ENCODE measurements around the gene HECTD4.
A peak's percentile ranks its signal among the peaks of the same experiment; 100 is the strongest.
"Not testable (repeated sequence)": the region's sequence is repeated elsewhere in the genome, so short reads cannot be mapped to it uniquely, and the experiment has no call there.

The HECTD4 gene

DNA sequence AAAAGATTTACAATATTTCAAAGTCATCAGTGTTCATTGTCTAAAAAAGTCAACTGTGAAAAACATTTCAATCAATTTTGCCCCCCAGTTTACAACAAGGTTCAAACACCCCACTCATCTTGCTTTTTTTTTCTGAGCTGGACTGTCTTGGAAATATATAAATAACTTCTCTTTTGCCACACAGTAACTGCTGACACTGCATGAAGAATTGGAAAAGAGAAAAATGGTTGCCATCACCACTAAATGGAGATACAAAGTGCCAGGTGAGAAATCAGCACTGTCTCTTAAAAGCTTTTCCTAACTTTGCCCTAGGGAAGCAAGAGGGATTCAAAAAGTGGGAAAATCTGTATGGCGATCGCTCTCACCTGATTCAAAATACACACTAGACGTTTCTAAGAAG is 155.5 kb downstream of the HECTD4 start:
- intact Hi-C loops (cut with DNase I), result no loop called here
- no peak for DNase-seq

DNA sequence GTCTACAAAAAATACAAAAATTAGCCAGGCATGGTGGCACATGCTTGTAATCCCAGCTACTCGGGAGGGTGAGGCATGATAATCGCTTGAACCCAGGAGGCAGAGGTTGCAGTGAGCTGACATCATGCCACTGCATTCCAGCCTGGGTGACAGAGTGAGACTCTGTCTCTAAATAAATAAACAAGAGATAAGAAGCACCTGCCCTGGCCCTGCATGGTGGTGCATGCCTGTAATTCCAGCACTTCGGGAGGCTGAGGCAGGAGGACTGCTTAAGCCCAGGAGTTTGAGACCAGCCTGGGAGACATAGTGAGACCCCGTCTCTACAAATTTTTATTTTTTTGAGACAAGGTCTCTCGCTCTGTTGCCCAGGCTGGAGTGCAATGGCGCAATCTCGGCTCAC is 161.6 kb downstream of the HECTD4 start:
- DNase-seq; intact Hi-C loops (cut with DNase I): not testable (repeated sequence)

DNA sequence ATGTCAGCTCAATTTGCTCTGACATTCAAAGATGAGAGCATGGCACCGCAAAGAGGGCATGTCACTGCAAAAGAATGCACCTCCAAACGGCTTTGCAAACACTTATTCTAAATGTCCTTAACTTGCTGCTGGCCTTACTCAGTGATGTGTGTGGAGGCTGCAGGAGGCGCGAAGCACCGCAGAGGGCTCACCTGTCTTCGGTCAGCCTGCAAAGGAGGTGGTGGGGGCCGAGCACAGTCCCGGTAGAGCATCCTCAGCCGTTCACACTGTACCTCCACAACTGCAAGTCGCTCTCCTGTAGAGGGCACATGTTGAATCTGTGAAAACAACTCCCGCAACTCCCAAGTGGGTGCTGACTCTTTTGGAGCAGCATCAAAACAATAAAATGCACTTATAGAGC is 163.0 kb downstream of the HECTD4 start:
- intact Hi-C loops (cut with DNase I), result no loop called here

DNA sequence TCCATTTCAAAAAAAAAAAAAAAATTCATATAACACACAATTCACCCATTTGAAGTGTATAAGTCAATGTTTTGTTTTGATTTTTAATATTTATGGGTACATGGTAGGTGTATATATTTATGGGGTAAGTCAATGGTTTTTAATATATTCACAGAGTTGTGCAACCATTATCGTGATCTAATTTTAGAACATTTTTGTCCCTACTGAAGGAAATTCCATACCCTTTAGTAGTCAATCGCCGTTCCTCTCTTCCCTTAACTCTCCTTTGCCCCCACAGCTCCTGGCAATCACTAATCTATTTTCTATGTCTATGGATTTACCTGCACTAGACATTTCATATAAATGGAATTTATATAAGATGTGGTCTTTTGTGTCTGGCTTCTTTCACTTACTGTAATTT is 164.1 kb downstream of the HECTD4 start:
- intact Hi-C loops (cut with DNase I), result no loop called here

More for the DNA sequence above, 163.0 kb downstream of the HECTD4 start:
- no peak for DNase-seq

DNA sequence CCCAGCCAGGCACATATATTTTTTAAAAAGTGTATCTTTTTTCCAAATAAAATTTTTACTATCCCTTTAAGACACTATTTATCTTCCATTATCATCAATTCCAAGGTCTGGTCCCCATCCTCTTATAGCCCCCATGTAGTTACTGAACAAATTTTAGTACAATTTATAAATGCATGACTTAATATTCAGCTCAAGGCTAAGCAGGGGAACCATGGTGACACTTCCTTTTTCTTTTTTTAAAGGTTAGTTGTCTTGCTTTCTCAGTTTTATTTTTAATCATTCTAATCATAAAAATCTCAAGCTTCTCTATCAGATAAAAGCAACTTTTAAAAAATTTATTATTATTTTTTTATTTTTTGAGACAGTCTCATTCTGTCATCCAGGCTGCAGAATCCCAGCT is 164.6 kb downstream of the HECTD4 start:
- DNase-seq, result no peak
- intact Hi-C loops (cut with DNase I), result no loop called here

More for the DNA sequence above, 164.1 kb downstream of the HECTD4 start:
- DNase-seq, result no peak

DNA sequence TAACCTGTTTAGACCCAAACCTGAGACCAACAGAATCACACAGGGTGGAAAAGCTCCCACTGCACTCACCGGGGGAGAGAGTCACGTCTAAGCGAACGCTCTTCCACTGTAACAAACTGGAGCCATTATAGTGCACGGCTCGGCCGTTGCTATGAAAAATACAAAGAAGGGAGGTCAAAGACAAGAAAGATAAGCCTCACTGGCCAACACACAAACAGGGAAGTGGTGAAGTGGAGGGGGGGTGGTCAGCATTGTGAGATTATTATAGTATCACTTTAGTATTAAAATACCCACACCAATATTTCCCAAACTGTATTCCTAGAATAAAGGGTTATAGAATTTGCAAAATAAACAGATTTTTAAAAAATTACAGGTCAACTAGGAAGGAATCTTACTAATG is 166.0 kb downstream of the HECTD4 start:
- no peak for DNase-seq
- intact Hi-C loops (cut with DNase I), result no loop called here

DNA sequence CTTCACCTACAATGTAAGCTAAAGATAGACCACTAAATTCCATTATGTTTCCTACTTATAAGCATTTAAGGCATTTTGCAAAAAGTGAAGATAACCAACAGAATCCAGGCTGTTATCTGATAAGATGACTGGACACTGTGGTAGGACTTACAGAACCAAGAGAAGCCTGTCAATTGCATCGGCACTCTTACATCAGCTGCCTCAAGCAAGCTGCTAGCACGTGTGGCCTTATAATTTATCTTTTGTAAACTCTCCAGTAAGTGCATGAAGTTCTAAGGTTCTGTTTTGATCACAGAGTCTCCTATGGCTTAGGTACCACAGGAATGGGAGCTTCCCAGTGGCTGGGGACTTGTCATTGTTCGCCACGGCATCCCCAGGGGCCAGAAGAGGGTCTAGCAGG is 168.2 kb downstream of the HECTD4 start:
- intact Hi-C loops (cut with DNase I), result no loop called here
- DNase-seq, result no peak

DNA sequence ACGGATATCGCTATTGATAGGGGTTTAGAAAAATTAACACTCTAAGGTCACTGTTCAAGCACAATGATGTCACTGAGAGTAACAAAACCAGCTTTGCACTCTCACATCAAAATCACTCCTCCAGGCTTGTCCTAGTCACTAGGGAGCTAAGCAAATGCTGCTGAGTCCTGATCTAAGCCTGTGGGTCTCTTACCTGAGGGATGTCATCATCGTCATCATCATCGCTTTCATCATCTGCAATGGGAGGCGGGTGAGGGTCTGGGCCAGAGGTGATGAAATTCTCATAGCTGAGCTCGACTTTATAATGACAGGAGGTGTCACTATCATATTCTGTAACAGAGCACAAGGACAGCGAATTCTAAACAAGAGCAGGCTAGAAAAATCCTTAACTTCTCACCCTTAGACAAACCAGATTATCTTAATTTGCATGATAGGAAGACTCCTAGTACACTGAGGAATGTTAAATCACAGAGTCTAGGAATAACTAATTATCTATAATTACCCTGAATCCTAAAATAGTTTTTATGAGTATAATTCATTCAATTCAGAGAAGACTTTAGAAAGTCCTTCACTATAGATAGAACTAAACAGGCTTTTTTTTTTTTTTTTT is 173.8 kb downstream of the HECTD4 start:
- DNase-seq, result no peak
- intact Hi-C loops (cut with DNase I), result no loop called here

DNA sequence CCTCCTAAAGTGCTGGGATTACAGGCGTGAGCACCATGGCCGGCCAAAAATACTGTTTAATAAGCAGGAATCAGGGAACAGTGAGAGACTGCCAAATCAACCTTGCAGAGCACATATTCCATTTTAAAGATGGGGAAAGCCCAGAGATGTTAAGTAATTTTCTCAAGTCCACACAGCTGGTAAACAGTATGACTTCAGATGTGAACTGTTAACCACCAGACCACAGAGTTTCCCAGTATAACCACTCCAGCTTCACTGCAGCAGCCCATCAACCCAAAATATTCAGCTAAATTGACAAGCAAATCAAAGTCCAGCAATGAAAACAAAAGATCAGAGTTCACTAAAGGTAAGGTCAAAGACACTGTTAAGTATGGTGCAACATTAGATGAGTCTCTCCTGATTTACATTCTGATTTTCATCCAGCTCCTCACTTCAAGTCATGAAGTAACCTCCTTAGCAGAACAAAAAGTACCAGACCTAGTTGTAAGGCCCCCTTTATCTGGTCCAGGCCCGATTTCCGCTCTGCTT is 174.8 kb downstream of the HECTD4 start:
- DNase-seq, result no peak
- intact Hi-C loops (cut with DNase I), result no loop called here

DNA sequence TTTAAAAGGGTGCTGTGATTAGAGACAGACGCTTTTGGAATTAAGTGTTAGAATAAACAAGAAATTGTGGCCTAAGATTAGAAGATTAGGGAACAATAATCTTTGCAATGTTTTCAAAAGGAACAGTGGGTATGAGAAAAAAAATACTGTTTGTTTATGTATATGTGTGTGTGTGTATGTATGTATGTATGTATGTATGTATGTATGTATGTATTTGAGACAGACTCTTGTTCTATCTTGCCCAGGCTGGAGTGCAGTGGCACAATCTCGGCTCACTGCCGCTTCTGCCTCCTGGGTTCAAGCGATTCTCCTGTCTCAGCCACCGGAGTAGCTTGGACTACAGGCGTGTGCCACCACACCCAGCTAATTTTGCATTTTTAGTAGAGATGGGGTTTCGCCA is 175.3 kb downstream of the HECTD4 start:
- no peak for DNase-seq
- intact Hi-C loops (cut with DNase I), result no loop called here

DNA sequence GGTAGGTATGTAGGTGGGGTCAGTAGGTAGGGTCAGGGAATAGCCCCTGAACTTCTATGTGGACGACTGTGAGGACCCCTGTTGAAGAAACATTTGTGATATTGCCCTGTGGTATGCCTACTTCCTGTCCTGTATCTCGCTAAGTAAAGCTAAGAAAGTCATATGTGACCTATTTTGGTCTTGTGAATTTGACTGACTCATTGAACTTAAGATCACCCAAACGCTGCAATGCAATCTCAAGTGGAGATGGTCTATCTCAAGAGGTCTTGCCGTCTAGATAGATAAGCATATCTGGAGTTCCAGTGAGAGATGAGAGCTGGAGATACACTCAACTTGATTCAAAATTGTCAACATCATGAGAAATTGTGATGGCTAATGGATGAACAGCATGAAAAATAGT is 183.1 kb downstream of the HECTD4 start:
- intact Hi-C loops (cut with DNase I), result loop anchor here (5.0 kb wide), 1 partner anchor 188 kb away; no protein-coding TSS in a partner anchor
- DNase-seq, result no peak

DNA sequence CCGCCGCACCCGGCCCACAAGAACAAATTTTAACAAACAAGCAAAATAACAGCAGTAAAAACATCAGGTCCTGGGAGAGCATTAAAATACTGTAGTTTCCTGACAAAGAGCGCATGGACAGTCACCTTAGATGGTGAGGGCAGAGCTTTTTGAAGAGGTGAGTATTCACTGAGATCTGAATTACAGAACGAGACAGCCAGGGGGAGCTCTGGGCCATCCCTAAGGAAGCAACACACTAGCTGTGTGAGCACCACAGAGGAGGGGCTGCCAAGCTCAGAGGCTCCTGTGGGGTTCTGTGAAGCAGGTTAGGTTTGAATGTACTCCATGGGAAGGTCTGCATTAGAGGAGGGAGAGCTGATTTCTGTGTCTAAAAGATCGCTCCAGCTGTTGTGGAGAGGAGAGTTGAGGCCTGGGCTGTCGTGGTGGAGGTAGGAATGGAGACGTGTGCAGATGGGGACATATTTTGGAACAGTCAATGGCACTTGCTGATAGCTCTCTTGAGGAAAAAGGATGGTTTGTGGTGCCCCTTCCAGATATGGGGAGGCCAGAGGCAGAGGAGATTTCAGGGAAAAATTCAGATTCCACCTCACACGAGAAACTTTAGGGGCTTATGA is 184.0 kb downstream of the HECTD4 start:
- peak in 7 of 10 donors; percentile 47 to 94 (median 66) for DNase-seq
- intact Hi-C loops (cut with DNase I), result loop anchor here (5.0 kb wide), 1 partner anchor 189 kb away; no protein-coding TSS in a partner anchor

DNA sequence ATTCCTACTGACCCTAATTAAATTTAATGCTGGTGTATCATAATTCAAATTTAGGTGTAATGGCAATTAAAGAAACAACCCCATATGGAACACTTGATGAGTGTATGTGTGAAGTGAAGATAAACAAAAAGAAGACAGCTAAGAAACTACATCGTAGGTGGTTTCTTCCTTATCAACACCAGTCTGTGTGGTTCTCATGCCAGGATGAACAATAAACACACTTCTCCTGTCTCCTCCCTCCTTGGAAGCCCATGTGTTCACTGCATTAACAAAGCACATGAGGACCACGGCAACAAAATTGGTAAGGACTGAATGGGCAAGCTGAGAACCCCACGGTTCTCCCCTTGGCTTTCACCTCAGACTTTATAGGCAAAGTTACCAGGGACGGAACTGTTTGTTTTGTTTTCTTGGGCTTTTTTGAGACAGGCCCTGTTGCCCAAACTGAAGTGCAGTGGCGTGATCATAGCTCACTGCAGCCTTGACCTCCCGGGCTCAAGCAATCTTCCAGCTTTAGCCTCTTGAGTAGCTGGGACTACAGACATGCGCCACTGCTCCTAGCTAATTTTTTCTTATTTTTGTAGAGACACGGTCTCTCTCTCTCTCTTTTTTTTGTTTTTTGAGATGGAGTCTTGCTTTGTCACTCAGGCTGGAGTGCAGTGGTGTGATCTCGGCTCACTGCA is 185.9 kb downstream of the HECTD4 start:
- DNase-seq, result no peak
- intact Hi-C loops (cut with DNase I), result loop anchor here (5.0 kb wide), 1 partner anchor 191 kb away; no protein-coding TSS in a partner anchor

DNA sequence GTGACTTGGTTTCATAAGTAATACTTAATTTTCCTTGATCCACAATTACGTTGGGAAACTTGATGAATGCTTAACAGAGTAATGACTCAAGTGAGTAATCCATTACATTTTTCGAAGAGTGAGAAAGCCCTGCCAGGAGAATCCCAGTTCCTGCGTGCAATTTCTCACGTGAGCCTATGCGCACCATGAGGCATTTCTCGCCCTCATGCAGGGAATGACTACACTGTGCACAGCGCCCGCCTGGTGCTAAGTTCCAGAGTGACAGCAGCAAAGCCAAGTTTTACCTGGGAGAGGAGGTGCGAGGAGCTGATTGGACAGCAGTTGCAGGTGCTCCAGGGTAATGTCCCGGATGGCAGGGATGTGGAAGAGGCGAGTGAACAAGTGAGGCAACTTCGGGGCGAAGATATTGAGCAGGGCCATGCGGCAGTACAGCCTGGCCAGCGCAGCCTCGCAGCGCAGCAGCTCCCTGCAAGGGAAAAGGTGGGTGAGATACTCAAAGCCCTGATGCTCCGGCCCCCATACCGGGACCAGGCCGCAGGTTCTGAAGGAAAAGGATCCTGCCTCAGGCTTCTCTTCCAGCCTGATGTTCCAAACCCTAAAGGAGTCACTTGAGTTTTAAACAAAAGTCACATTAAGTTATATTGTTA is 187.5 kb downstream of the HECTD4 start:
- intact Hi-C loops (cut with DNase I), result loop anchor here (5.0 kb wide), 1 partner anchor 193 kb away; no protein-coding TSS in a partner anchor
- DNase-seq, result no peak

DNA sequence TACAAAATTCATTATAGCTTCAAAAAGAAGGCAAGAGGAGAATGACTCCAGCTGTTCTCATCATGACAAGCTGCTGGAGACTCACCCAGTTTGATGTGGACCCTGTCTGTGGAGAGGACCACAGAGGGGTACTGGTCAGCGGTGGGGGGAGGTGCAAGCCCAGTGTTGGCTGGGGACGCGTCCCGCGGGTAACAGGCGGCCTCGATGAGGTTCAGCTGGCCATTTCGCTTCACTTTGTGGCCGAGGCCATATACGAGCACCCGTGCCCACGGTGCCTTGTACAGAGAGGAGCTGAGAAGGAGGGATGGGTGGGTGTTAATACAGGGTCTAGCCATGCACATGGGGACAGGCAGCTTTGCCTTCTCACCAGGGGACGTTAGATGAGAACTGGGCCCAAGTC is 189.8 kb downstream of the HECTD4 start:
- intact Hi-C loops (cut with DNase I), result no loop called here
- DNase-seq, result no peak

DNA sequence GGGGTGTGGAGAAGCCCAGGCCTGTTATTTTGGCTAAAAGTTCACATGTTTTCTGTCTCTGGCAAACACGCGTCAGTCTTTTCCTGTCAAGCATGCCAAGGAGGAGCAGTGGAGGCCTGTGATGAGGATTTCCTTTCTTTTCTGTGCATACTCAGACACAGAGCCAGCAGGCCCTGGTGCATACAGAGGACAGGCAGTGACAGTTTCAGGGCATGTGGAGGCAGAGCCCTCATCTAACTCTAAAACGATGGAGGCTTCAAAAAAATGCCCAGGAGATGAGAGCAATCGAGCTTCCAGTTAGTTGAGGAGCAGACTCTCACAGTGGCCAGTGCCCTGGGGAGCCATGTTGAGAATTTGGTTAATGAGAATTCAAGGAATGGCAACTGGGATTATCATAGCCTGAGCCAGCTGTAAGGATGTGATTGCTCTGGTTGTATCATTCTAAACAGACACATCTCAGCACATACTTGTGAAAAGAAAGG is 190.3 kb downstream of the HECTD4 start:
- intact Hi-C loops (cut with DNase I), result no loop called here
- no peak for DNase-seq

DNA sequence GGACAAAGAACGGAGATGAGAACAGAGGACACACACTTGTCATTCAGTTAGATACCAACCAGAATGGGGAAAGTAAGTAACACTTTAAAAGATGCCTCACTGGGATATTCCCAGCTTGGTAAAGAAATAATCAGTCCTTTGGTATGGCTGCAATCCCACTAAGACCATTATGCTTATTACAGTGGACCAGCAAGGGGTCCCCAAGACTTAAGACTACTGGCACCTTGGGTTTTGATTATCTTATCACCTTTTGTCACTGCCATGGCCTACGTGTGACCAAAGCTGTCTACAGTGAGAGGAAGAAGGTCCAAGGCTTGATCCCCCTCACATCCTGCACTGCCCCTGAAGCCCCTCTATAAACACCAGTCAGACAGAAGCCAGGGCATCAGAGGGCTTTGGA is 191.0 kb downstream of the HECTD4 start:
- intact Hi-C loops (cut with DNase I), result no loop called here
- DNase-seq, result no peak

DNA sequence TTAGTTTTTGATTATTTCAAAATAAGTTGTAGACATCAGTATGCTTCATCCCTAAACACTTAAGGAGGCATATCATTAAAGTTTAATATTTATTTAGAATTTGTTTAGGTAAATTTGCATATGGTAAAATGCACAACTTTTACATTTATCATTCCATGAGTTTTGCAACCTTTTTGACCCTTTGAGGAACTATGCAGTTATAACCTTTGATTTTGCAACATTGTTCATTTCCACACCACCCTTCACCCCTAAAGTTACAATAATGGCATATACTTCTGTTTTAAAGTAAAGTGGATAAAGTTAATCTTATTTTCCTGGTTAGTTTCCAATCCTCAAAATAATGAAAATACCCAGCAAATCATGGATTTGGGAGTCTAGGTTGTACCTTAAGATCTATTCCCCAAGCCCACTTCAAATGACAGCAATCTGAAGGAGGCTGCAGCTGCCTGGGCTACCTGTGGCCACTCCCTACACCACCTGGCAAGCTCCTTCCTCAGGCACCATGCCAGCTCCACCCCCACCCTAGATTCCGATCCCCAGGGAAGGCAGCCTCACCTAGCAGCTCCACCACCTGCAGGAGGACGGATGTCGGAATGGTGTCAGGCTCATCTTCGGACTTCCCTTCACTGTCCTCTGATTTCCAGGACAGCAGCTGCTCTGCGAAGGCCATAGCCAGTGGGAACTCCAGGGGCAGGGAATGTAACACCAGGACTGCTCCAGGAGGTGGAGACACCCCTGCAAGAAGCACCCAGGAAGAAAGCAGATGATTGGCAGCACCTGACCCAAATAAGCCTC is 191.8 kb downstream of the HECTD4 start:
- no peak for DNase-seq
- intact Hi-C loops (cut with DNase I), result no loop called here

DNA sequence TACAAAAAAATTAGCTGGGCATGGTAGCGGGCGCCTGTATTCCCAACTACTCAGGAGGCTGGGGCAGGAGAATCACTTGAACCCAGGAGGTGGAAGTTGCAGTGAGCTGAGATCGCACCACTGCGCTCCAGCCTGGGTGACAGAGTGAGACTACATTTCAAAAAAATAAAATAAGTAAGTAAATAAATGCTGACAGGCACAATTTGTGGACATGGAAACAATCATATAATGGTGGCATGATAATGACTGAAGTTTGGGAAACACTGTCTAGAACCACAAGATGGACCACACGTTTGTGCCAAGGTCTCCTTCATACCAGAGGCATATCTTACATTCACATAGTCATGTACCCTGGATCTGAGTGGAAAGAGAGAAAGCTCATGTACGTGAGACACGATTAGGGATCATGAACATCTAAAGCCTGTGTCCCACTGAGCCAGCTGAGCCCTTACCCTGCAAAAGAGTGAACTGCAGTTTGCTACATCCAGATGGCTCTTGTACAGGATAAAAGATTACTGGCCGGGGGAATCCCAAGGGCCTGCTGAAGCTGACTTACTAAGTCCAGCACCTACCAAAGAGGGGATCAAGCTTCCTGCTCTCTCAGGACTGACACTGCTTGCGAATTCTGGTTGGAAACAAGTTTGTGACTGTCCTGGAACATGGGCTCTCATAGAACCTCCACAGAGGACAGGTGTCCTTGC is 194.0 kb downstream of the HECTD4 start:
- intact Hi-C loops (cut with DNase I), result no loop called here
- no peak for DNase-seq

Measured in posterior cingulate gyrus (tissue), 11 donors.